HT-29 (cell line): ENCODE data around the gene HUNK. TPM values are rescaled to one million over a fixed set of nuclear protein-coding genes. Genes with fewer than 3 reads are reported as not detected.
A peak's percentile ranks its signal among the peaks of the same experiment; 100 is the strongest.
"Not testable (repeated sequence)": the region's sequence is repeated elsewhere in the genome, so short reads cannot be mapped to it uniquely, and the experiment has no call there.

ENCODE experiments used
- DNase-seq: peaks from one replicate; pipeline ENCODE4 v3.0.0-alpha.2; 2015; ENCODE audit warnings: low spot score
- total RNA-seq: library from RNA; depleted of rRNA; stranded (reverse); fragments of >200 nt; shearing (Covaris generic); gene quantifications from 2 replicates; pipeline ENCODE4 v1.2.3, GENCODE V29; 2014; rRNA removed

The HUNK gene
- total RNA-seq: not detected in 2 replicates

- DNase-seq: no peak
Measured at GRCh38 chr21:31872452-31873274, at the start of gene HUNK. TSS of gene HUNK (plus strand) at chr21:31873020. CDS start at chr21:31873675, 655 bp downstream.

GRCh38 chr21:31829736-31830472 is 42.9 kb upstream of the HUNK start:
- DNase-seq: no peak

GRCh38 chr21:31830701-31831100 is 42.1 kb upstream of the HUNK start:
- DNase-seq: no peak

GRCh38 chr21:31837041-31837440 is 35.8 kb upstream of the HUNK start:
- DNase-seq: no peak

GRCh38 chr21:31837618-31838390 is 35.0 kb upstream of the HUNK start:
- DNase-seq: no peak

- no peak for DNase-seq
Measured at GRCh38 chr21:31838586-31839355, 34.0 kb upstream of the HUNK start.

GRCh38 chr21:31844206-31844605 is 28.6 kb upstream of the HUNK start:
- no peak for DNase-seq

- DNase-seq: no peak
Measured at GRCh38 chr21:31845151-31845729, 27.6 kb upstream of the HUNK start.

GRCh38 chr21:31846690-31847089 is 26.1 kb upstream of the HUNK start:
- no peak for DNase-seq

GRCh38 chr21:31847761-31848160 is 25.1 kb upstream of the HUNK start:
- no peak for DNase-seq

- DNase-seq: no peak
Measured at GRCh38 chr21:31848326-31848985, 24.4 kb upstream of the HUNK start.

- DNase-seq: no peak
Measured at GRCh38 chr21:31850886-31851285, 21.9 kb upstream of the HUNK start.

GRCh38 chr21:31855180-31855579 is 17.6 kb upstream of the HUNK start:
- DNase-seq: no peak

- DNase-seq: no peak
Measured at GRCh38 chr21:31857096-31857495, 15.7 kb upstream of the HUNK start.

- DNase-seq: not testable (repeated sequence)
Measured at GRCh38 chr21:31857631-31858030, 15.2 kb upstream of the HUNK start.

GRCh38 chr21:31860851-31861250 is 12.0 kb upstream of the HUNK start:
- no peak for DNase-seq

- DNase-seq: no peak
Measured at GRCh38 chr21:31862078-31862477, 10.7 kb upstream of the HUNK start.

GRCh38 chr21:31865429-31865970 is 7.3 kb upstream of the HUNK start:
- no peak for DNase-seq

GRCh38 chr21:31866077-31866511 is 6.7 kb upstream of the HUNK start:
- DNase-seq: peak; percentile 69

GRCh38 chr21:31869750-31870149 is 3.1 kb upstream of the HUNK start:
- DNase-seq: no peak
